ENCODE data around the gene EHBP1L1. TPM values are rescaled to one million over a fixed set of nuclear protein-coding genes. Genes with fewer than 3 reads are reported as not detected.

Gene EHBP1L1
- total and polyA plus RNA-seq, 7 donors = 114 to 345 (median 208) TPM

DNA sequence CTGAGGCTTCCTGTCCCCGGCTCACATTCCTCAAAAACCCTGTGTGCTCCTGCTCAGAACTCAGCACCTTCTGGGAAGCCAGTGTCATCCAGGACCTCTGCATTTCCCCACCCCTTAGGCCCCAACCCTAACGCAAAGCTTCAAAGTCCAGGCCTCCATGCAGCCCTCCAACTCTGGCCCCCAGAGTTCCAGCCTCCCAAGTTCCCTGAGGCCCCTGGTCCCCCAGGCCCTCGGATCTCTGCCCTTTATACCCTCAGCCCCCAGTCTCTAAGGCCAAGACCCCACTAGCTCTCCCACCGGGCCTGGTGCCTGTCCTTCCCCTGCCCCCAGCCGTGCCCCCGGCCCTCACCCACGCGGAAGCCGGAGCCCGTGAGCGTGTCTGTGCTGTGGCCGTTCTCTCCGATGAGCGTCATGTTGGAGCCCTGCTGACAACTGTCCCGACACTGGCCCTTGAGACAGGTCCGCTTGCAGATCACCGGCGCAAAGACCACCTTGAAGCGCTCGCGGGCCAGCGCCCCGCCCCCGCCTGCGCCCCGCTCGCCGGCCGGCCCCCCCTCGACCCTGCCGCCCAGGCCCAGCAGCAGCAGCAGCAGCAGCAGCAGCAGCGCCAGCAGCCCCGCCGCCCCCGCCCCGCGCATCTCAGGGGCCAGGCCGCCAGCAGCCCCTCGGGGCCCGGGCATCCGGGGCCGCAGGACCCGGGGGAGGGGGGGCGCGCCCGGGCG is 18.4 kb upstream of the EHBP1L1 start:
- peak in 1 of 2 donors; percentile 61 for DNase-seq
- WGBS, 3 donors = 2 to 12% (median 3%) methylated on average over 28 to 46 of the region's 47 CpGs
- peaks cover 0 to 14% of the 10 kb centered on the region in 2 donors for H3K36me3 ChIP-seq (ENCODE audit: insufficient read depth in 1 of 2, low read depth in 1 of 2)
- H3K4me3 ChIP-seq = peak overlapping the region; percentile 75
- no peaks in the 10 kb centered on the region for H3K9me3 ChIP-seq
- H3K4me1 ChIP-seq = peaks cover 59% of the 10 kb centered on the region
- H3K27me3 ChIP-seq (ENCODE audit: insufficient read depth in 3 of 3, low read length in 2 of 3) = no peaks in the 10 kb centered on the region
- H3K27ac ChIP-seq = peak overlapping the region; percentile 99
- intact Hi-C loops (cut with DNase I) = loop anchor here in 1 of 2 donors (2.0 kb wide), 1 partner anchor 19 kb away; the partner anchor contains the start of gene EHBP1L1
- no peak for TF ChIP-seq CTCF (IDR thresholded peaks at IDR 0.05)
- ATAC-seq = no peak

DNA sequence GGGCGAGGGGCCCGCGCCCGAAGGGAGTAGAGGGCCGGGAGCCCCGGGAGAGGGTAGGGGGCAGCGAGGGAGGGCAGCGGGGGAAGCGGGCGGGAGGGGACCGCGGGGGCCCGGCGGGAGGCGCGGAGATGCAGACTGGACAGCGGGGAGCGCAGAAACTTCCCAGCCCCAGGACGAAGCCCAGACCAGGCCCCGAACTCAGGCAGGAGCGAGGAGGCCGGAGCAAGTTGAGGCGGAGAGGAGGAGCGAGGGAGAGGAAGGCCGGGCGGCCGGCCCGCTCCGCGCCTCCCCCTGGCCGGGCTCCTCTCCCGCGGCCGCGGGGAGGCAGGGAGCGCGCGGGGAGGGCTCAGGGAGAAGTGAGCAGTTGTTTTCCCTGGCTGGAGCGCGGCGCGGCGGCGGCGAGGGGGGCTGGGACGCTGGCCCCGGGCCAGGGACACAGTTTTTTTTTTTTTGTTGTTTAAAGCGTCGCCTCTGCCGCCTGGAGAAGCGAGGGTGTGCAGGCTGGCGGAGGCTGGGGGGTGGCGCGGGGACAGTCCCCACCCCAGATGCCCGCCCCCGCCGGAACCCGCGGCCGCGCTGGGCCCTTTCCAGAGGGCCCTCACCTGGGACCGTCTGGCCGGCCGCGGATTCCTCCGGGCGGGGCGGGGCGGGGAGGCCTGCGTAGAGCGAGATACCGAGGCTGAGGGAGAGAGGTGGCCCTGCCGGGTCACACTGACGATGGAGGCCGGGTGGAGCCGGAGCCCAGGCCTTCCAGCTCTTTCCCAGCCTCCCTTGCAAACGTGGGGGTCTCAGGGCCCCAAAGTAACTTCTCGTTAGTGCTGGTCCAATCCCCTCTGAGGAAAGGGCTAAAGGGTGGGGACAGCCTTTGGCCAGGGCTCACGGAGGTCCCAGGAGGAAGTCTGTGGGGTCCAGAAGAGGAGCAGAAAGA is 17.6 kb upstream of the EHBP1L1 start, which contains the start of gene LTBP3:
Gene LTBP3 (minus strand): TSS at position 358 of the 928 bp plus-strand sequence. CDS start 400 bp downstream, outside the sequence.
- peaks cover 57% of the 10 kb centered on the region for H3K4me1 ChIP-seq
- no peaks in the 10 kb centered on the region for H3K27me3 ChIP-seq (ENCODE audit: insufficient read depth in 3 of 3, low read length in 2 of 3)
- ATAC-seq (peak; percentile 68 to 84 (median 77)), DNase-seq (peak; percentile 89 to 93)
- no peaks in the 10 kb centered on the region for H3K9me3 ChIP-seq
- no peak for TF ChIP-seq CTCF (IDR thresholded peaks at IDR 0.05)
- peaks cover 0 to 8% of the 10 kb centered on the region in 2 donors for H3K36me3 ChIP-seq (ENCODE audit: insufficient read depth in 1 of 2, low read depth in 1 of 2)
- H3K4me3 ChIP-seq = peak within 1 kb of the TSS; percentile 75
- peak within 1 kb of the TSS; percentile 99 for H3K27ac ChIP-seq
- 0 to 1% (median 0%) methylated on average over 42 to 79 of the region's 79 CpGs for WGBS, 3 donors
- intact Hi-C loops (cut with DNase I) = loop anchor here in 1 of 2 donors (2.0 kb wide), 1 partner anchor 19 kb away; the partner anchor contains the start of gene EHBP1L1

DNA sequence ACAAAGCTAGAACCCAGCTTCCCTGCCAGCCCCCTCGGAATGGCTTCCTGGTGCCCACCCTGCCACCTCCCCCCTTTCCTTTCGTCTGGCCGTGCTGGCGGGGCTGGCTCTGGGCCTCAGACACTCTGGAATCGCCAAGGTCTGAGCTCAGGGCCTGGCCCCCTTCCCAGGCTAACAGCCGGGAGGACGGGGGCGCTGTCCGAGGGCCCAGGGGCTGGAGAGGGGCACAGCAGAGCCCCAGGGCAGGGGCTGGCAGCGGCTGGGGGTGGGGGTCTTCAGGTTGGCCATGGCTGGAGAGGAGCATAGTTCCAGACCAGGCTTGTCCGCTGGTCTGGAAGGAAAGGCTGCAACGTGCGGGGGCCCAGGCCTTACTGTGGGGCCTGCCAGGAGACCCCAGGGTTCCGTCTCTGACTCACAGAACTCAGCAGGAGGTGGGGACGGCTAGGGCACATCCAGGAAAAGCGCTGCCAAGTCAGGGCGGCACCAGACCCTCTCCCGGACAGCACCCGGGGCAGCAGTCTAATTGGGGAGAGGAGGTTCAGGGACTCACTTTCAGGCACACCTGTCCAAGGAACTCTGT is 16.8 kb upstream of the EHBP1L1 start:
- WGBS, 3 donors = 19 to 31% (median 25%) methylated on average over 18 to 19 of the region's 19 CpGs
- Histone ChIP-seq H3K4me3 (peak overlapping the region; percentile 75), H3K27ac (peak overlapping the region; percentile 99), H3K4me1 (peaks cover 59% of the 10 kb centered on the region), H3K27me3 (ENCODE audit: insufficient read depth in 3 of 3, low read length in 2 of 3) (no peaks in the 10 kb centered on the region), H3K36me3 (ENCODE audit: insufficient read depth in 1 of 2, low read depth in 1 of 2) (peaks cover 0 to 3% of the 10 kb centered on the region in 2 donors), H3K9me3 (no peaks in the 10 kb centered on the region)
- TF ChIP-seq CTCF (IDR thresholded peaks at IDR 0.05) = peak; percentile 11
- intact Hi-C loops (cut with DNase I) = loop anchor here in 1 of 2 donors (2.0 kb wide), 1 partner anchor 18 kb away; the partner anchor contains the start of gene EHBP1L1
- ATAC-seq (peak; percentile 31 to 74 (median 59)), DNase-seq (peak; percentile 78 to 88)

DNA sequence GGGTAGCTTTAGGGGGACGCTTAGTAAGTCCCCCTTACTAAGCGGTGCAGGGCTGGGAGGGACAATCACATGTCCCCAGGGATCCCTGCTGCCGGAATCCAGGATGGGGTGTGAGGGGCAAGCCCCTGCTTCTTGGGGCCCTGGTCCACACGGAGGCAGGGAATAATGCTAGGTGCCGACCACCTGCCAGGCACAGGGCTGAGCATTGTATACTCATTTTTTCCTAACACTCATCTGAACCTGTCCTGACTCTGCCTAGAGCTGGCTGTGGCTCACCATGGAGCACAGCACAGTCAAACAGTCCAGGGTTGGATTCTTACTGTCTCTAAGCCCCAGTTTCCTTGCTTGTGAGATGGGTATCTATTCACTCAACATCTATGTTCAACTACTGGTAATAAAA is 16.3 kb upstream of the EHBP1L1 start:
- WGBS, 3 donors = 36 to 46% (median 44%) methylated on average over 5 of the region's 5 CpGs
- intact Hi-C loops (cut with DNase I) = loop anchor here in 1 of 2 donors (2.0 kb wide), 1 partner anchor 17 kb away; the partner anchor contains the start of gene EHBP1L1
- H3K9me3 ChIP-seq = no peaks in the 10 kb centered on the region
- ATAC-seq (no peak), DNase-seq (no peak)
- H3K27ac ChIP-seq = peak overlapping the region; percentile 99
- H3K27me3 ChIP-seq (ENCODE audit: insufficient read depth in 3 of 3, low read length in 2 of 3) = no peaks in the 10 kb centered on the region
- H3K4me1 ChIP-seq = peaks cover 59% of the 10 kb centered on the region
- H3K36me3 ChIP-seq (ENCODE audit: insufficient read depth in 1 of 2, low read depth in 1 of 2) = no peaks in the 10 kb centered on the region
- no peak for TF ChIP-seq CTCF (IDR thresholded peaks at IDR 0.05)
- H3K4me3 ChIP-seq = no peak overlapping the region

All from psoas muscle (tissue), 8 donors.